ENCODE results near the gene UBE2F.

GRCh38 chr2:237979331-237979730 lies 12.5 kb downstream of the UBE2F start:
- TF ChIP-seq CTCF (IDR thresholded peaks at IDR 0.05) (no peak), POLR2A (IDR thresholded peaks at IDR 0.05) (no peak), POLR2AphosphoS5 (IDR thresholded peaks at IDR 0.05) (no peak)

Measured in breast epithelium (tissue), 3 donors.